ENCODE data around the gene RASGRP4. TPM values are rescaled to one million over a fixed set of nuclear protein-coding genes. Genes with fewer than 3 reads are reported as not detected.

Gene RASGRP4
- polyA plus RNA-seq, 3 donors: 30.2 to 141 (median 50.3) TPM

DNA sequence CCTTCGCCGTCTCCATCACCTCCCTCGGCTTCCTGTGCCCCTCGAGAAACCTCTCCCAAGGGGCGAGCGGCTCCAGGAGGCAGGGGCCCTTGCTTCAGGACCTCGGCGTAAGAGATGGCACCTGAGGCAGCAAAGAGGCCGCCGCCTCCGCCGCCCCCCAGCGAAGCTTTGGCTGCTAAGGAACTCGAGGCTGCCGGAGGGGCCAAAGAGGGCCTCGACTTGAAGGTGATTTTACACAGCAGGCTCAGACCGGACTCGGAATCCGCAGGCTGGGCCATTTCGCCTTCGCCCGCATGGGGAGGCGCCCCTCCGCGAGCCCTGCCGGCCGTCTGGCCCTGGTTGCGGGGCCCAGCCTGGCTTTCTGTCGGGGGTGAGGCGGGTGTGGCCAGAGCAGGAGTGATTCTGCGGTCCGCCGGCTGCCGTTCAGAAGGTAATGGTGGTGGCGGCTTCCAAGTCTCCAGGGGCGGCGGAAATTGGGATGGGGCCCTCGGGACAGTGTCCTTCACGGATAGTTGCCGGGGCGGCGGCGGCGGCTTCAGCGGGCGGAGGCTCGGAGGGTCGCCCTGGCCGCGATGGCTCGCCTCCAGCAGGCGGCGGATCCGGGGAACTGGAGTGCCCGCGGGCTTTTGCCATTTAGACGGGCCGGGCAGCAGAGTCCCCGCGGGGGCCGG lies 39.6 kb downstream of the RASGRP4 start:
- H3K4me3 ChIP-seq (replicated peaks in 1 of 3; ENCODE audit: low read depth in 2 of 3, low read length in 3 of 3): peak overlapping the region; percentile 43 to 86 (median 45)

DNA sequence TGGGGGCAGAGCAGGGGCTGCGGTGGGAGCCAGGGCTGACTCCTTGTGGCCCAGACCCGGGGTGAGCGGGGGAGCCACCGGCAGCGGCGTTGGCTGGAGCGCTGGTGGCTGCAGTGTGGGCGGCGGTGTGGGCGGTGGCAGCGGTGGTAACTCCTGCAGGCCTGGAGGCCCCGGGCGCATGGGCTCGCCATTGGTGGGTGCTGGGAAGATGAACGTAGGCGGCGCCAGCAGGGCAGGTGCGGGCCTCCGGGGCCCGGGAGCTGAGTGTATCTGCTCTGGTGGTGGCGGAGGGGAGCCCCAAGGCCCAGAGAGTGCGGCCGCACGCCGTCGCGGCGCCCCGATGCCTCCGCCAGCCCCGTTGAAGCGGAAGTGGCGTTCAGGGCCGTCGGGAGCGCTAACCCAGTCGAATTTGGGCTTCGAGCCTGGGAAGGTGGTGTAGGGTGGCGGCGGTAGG lies 40.2 kb downstream of the RASGRP4 start:
- Mint-ChIP-seq H3K4me1 (peaks cover 26% of the 10 kb centered on the region), H3K27ac (no peak overlapping the region), H3K9me3 (peaks cover 0 to 12% (median 3%) of the 10 kb centered on the region in 7 donors), H3K4me3 (peak overlapping the region; percentile 56 to 79), H3K27me3 (ENCODE audit: low read depth in 3 of 3) (peaks cover 36 to 65% (median 46%) of the 10 kb centered on the region in 3 donors), H3K36me3 (peaks cover 43 to 48% of the 10 kb centered on the region in 2 donors)
- Histone ChIP-seq H3K4me1 (ENCODE audit: control insufficient read depth in 1 of 2, insufficient read depth in 2 of 2, low read length in 2 of 2) (peaks cover 32 to 39% of the 10 kb centered on the region in 2 donors), H3K27me3 (ENCODE audit: control insufficient read depth in 2 of 2, insufficient read depth in 2 of 2, low read length in 2 of 2) (peaks cover 18 to 62% of the 10 kb centered on the region in 2 donors), H3K79me2 (ENCODE audit: insufficient read depth, low read length) (no peaks in the 10 kb centered on the region), H3K4me3 (replicated peaks in 1 of 3; ENCODE audit: low read depth in 2 of 3, low read length in 3 of 3) (peak overlapping the region in 1 of 3 experiments; percentile 86), H3K36me3 (replicated peaks in 1 of 2; ENCODE audit: control insufficient read depth in 1 of 2, insufficient read depth in 2 of 2, low read length in 2 of 2) (peaks cover 31 to 43% of the 10 kb centered on the region in 2 donors), H4K20me1 (ENCODE audit: insufficient read depth, low read length) (peaks cover 40% of the 10 kb centered on the region), H2AFZ (ENCODE audit: insufficient read depth, low read depth, low read length, poor library complexity, severe bottlenecking) (no peak overlapping the region), H3K4me2 (replicated peaks; ENCODE audit: extremely low read depth, low read length, poor library complexity, severe bottlenecking) (peak overlapping the region; percentile 94), H3K27ac (ENCODE audit: low read depth in 1 of 2, low read length in 2 of 2) (no peak overlapping the region), H3K9me3 (replicated peaks in 1 of 2; ENCODE audit: control insufficient read depth in 1 of 2, insufficient read depth in 1 of 2, low read length in 2 of 2) (no peaks in the 10 kb centered on the region), H3K9ac (ENCODE audit: insufficient read depth, low read length, poor library complexity, severe bottlenecking) (no peak overlapping the region)
- TF ChIP-seq, protein P1, sequence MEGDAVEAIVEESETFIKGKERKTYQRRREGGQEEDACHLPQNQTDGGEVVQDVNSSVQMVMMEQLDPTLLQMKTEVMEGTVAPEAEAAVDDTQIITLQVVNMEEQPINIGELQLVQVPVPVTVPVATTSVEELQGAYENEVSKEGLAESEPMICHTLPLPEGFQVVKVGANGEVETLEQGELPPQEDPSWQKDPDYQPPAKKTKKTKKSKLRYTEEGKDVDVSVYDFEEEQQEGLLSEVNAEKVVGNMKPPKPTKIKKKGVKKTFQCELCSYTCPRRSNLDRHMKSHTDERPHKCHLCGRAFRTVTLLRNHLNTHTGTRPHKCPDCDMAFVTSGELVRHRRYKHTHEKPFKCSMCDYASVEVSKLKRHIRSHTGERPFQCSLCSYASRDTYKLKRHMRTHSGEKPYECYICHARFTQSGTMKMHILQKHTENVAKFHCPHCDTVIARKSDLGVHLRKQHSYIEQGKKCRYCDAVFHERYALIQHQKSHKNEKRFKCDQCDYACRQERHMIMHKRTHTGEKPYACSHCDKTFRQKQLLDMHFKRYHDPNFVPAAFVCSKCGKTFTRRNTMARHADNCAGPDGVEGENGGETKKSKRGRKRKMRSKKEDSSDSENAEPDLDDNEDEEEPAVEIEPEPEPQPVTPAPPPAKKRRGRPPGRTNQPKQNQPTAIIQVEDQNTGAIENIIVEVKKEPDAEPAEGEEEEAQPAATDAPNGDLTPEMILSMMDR (IDR thresholded peaks at IDR 0.05): no peak
- peak in 1 of 3 donors; percentile 11 for DNase-seq
- intact Hi-C loops (cut with micrococcal nuclease): no loop called here
- 33% methylated on average over 36 of the region's 40 CpGs for WGBS (ENCODE audit: insufficient coverage)

More for the DNA sequence above, 39.6 kb downstream of the RASGRP4 start:
- DNase-seq: no peak
- intact Hi-C loops (cut with micrococcal nuclease): no loop called here
- Histone ChIP-seq H3K27ac (ENCODE audit: low read depth in 1 of 2, low read length in 2 of 2) (no peak overlapping the region), H3K9ac (ENCODE audit: insufficient read depth, low read length, poor library complexity, severe bottlenecking) (peak overlapping the region; percentile 53), H4K20me1 (ENCODE audit: insufficient read depth, low read length) (peaks cover 37% of the 10 kb centered on the region), H3K4me1 (ENCODE audit: control insufficient read depth in 1 of 2, insufficient read depth in 2 of 2, low read length in 2 of 2) (peaks cover 32 to 39% of the 10 kb centered on the region in 2 donors), H3K9me3 (replicated peaks in 1 of 2; ENCODE audit: control insufficient read depth in 1 of 2, insufficient read depth in 1 of 2, low read length in 2 of 2) (no peaks in the 10 kb centered on the region), H3K4me2 (replicated peaks; ENCODE audit: extremely low read depth, low read length, poor library complexity, severe bottlenecking) (peak overlapping the region; percentile 94), H2AFZ (ENCODE audit: insufficient read depth, low read depth, low read length, poor library complexity, severe bottlenecking) (peak overlapping the region; percentile 86), H3K79me2 (ENCODE audit: insufficient read depth, low read length) (no peaks in the 10 kb centered on the region), H3K36me3 (replicated peaks in 1 of 2; ENCODE audit: control insufficient read depth in 1 of 2, insufficient read depth in 2 of 2, low read length in 2 of 2) (peaks cover 25 to 37% of the 10 kb centered on the region in 2 donors), H3K27me3 (ENCODE audit: control insufficient read depth in 2 of 2, insufficient read depth in 2 of 2, low read length in 2 of 2) (peaks cover 23 to 68% of the 10 kb centered on the region in 2 donors)
- peaks cover 37 to 42% of the 10 kb centered on the region in 2 donors for H3K36me3 Mint-ChIP-seq
- peaks cover 26% of the 10 kb centered on the region for H3K4me1 Mint-ChIP-seq
- H3K4me3 Mint-ChIP-seq: peak overlapping the region; percentile 79 to 93
- H3K9me3 Mint-ChIP-seq: peaks cover 0 to 10% (median 3%) of the 10 kb centered on the region in 7 donors
- TF ChIP-seq, protein P1 (IDR thresholded peaks at IDR 0.05): no peak
- WGBS (ENCODE audit: insufficient coverage): 31% methylated on average over 61 of the region's 61 CpGs
- H3K27me3 Mint-ChIP-seq (ENCODE audit: low read depth in 3 of 3): peaks cover 42 to 71% (median 52%) of the 10 kb centered on the region in 3 donors
- H3K27ac Mint-ChIP-seq: peak overlapping the region in 1 of 7 donors; percentile 58

Measured in CD14-positive monocyte (primary cell).